ENCODE measurements around the gene POLR3K.

DNA sequence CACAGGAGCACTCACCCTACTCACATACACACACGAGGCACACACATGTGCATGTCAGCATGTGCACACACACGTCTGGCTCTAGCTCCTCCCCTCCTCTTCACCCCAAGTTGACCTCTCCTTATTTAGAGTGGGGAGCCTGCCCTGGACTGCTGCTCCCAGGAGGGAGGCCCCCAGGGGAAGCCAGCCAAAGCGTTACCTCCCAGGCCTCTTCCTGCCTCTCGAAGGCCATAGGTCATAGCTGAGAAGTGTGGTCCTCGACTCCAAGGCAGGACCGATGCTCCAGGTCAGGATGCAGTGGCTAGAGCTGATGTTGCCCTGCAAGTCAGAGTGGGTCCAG, 18.8 kb downstream of the POLR3K start:
- TF ChIP-seq GATA3 (IDR thresholded peaks at IDR 0.05; ENCODE audit: low read depth, low read length): no peak
- TF ChIP-seq GATA2 (IDR thresholded peaks at IDR 0.05; ENCODE audit: low read depth, low read length): no peak
